Fibroblast of peridontal ligament (primary cell): Measurements from ENCODE around the gene PLPP4.
A peak's percentile ranks its signal among the peaks of the same experiment; 100 is the strongest.

Experiments used
- DNase-seq: peaks from one replicate; pipeline ENCODE4 v3.0.0-alpha.2; 2010; ENCODE audit errors: extremely low read depth

The PLPP4 gene

GRCh38 chr10:120517196-120517595 is 60.2 kb downstream of the PLPP4 start:
- no peak for DNase-seq

- no peak for DNase-seq
These were observed 61.0 kb downstream of the PLPP4 start for GRCh38 chr10:120517881-120518484.

GRCh38 chr10:120521880-120522279 is 64.9 kb downstream of the PLPP4 start:
- no peak for DNase-seq

GRCh38 chr10:120527691-120528090 is 70.7 kb downstream of the PLPP4 start:
- no peak for DNase-seq

GRCh38 chr10:120530699-120531098 is 73.7 kb downstream of the PLPP4 start:
- no peak for DNase-seq

GRCh38 chr10:120538091-120538490 is 81.1 kb downstream of the PLPP4 start:
- DNase-seq: peak; percentile 3

GRCh38 chr10:120539076-120539475 is 82.0 kb downstream of the PLPP4 start:
- DNase-seq: no peak

GRCh38 chr10:120540486-120540885 is 83.5 kb downstream of the PLPP4 start:
- no peak for DNase-seq

GRCh38 chr10:120541984-120542383 is 85.0 kb downstream of the PLPP4 start:
- no peak for DNase-seq

- DNase-seq: no peak
These were observed 85.6 kb downstream of the PLPP4 start for GRCh38 chr10:120542591-120542990.

- no peak for DNase-seq
These were observed 86.3 kb downstream of the PLPP4 start for GRCh38 chr10:120543291-120543690.

- no peak for DNase-seq
These were observed 91.2 kb downstream of the PLPP4 start for GRCh38 chr10:120548210-120548609.

- DNase-seq: no peak
These were observed 95.2 kb downstream of the PLPP4 start for GRCh38 chr10:120552262-120552661.

- no peak for DNase-seq
These were observed 96.9 kb downstream of the PLPP4 start for GRCh38 chr10:120553911-120554310.

GRCh38 chr10:120555436-120555835 is 98.4 kb downstream of the PLPP4 start:
- DNase-seq: no peak

- DNase-seq: no peak
These were observed 99.0 kb downstream of the PLPP4 start for GRCh38 chr10:120555842-120556532.

- DNase-seq: no peak
These were observed 100.3 kb downstream of the PLPP4 start for GRCh38 chr10:120557311-120557710.

- DNase-seq: no peak
These were observed 102.8 kb downstream of the PLPP4 start for GRCh38 chr10:120559800-120560199.

GRCh38 chr10:120562956-120563355 is 105.9 kb downstream of the PLPP4 start:
- no peak for DNase-seq

GRCh38 chr10:120570418-120570817 is 113.4 kb downstream of the PLPP4 start:
- no peak for DNase-seq

GRCh38 chr10:120571266-120571665 is 114.2 kb downstream of the PLPP4 start:
- DNase-seq: no peak

GRCh38 chr10:120572307-120572706 is 115.3 kb downstream of the PLPP4 start:
- DNase-seq: no peak

- peak; percentile 2 for DNase-seq
These were observed 116.3 kb downstream of the PLPP4 start for GRCh38 chr10:120573355-120573754.

- no peak for DNase-seq
These were observed 118.0 kb downstream of the PLPP4 start for GRCh38 chr10:120574981-120575380.
